Cortex of kidney (tissue), 1 donor: ENCODE data around the gene PCDHAC2.

Experiments
- DNase-seq: peaks from one replicate; lab custom pipeline; 2025; lab: John Stamatoyannopoulos, UW

Gene PCDHAC2, protein sequence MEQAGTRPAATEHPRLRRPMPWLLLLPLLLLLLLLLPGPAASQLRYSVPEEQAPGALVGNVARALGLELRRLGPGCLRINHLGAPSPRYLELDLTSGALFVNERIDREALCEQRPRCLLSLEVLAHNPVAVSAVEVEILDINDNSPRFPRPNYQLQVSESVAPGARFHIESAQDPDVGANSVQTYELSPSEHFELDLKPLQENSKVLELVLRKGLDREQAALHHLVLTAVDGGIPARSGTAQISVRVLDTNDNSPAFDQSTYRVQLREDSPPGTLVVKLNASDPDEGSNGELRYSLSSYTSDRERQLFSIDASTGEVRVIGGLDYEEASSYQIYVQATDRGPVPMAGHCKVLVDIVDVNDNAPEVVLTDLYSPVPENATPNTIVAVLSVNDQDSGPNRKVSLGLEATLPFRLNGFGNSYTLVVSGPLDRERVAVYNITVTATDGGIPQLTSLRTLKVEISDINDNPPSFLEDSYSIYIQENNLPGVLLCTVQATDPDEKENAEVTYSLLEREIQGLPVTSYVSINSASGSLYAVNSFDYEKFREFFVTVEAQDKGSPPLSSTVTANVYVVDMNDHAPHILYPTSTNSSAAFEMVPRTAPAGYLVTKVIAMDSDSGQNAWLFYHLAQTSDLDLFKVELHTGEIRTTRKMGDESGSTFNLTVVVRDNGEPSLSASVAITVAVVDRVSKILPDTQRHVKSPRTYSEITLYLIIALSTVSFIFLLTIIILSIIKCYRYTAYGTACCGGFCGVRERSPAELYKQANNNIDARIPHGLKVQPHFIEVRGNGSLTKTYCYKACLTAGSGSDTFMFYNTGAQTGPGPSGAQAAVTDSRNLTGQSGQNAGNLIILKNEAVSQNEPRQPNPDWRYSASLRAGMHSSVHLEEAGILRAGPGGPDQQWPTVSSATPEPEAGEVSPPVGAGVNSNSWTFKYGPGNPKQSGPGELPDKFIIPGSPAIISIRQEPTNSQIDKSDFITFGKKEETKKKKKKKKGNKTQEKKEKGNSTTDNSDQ

GRCh38 chr5:140966293-140967225, at the start of gene PCDHAC2:
TSS of gene PCDHAC2 (plus strand) at chr5:140966476. CDS start at chr5:140966767, 291 bp downstream.
- no peak for DNase-seq

DNA sequence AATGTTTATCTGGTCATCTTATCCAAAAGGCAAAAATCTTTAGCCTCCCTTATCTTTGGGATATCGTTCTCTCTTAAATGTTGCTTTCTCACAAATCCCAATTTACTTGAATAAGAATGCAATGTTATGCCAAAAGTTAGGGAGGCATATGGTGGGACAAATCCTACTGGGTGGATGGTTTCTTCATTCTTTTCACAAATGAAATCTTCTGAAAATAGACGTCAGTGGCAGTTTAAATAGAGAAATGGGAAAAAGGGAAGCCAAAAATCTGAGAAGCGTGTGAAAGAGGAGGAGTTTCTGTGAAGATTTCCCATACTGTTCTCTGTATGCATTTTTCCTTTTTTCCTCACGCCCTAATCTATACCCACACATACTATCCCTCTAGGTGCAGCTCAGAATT, 42.7 kb upstream of the PCDHAC2 start:
- no peak for DNase-seq

GRCh38 chr5:140925806-140926442, 40.4 kb upstream of the PCDHAC2 start, which contains the start of gene PCDHAC1:
TSS of gene PCDHAC1 (plus strand) at chr5:140926299. CDS start at chr5:140926893, 594 bp downstream.
- no peak for DNase-seq

- no peak for DNase-seq
Observed at GRCh38 chr5:140926443-140927227, 39.6 kb upstream of the PCDHAC2 start.

GRCh38 chr5:140927228-140927573, 39.1 kb upstream of the PCDHAC2 start:
- DNase-seq = no peak

GRCh38 chr5:140934964-140935606, 31.2 kb upstream of the PCDHAC2 start:
- no peak for DNase-seq

GRCh38 chr5:140946578-140946977, 19.7 kb upstream of the PCDHAC2 start:
- DNase-seq = no peak

DNA sequence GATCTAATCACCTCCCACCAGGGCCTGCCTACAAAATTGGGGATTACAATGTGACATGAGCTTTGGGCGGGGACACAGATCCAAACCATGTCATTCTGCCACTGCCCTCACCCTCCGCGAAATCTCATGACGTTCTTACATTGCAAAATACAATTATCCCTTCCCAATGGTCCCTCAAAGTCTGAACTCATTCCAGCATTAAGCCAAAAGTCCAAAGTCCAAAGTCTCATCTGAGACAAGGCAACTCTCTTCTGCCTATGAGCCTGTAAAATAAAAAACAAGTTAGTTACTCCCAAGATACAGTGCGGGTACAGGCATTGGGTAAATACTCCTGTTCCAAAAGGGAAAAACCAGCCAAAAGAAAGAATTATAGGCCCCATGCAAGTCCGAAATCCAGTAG, 14.6 kb upstream of the PCDHAC2 start:
- DNase-seq = no peak

DNA sequence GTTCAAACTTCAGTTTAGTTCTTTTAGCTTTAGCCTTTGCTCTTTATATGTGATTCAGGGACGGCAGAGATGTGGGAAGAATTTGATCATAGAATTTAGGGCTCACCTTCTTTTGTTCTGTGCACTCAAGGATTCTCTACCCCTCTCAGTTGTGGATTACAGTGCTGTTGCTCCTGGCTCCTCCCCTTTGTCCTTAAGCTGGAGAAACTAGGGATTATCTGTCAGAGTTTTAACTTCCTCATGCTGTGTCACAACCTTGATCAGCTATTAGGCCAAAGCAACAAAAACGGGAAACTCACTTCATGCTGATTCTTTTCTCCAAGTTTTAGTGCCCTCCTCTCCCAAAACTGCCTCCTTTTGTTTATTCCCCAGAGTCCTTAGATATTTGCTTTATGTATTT, 13.0 kb upstream of the PCDHAC2 start:
- DNase-seq = no peak

DNA sequence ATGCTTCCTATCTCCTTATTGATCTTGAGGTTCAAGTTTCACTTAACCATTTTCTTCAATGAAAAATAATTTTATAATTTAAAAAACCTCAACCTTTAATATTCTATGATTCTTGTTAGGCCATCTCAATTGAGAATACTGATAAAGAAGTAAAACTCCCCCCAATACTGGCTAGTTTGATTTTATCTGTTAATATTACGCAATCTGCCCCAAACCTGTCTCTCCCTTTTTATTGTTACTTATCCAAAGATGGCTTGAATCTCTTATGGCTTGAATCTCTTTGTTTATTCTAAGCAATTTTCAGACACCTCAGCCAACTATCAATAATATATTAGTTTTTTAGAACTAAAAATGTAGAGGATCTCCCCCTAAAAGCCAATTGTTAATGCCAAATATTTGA, 4.1 kb upstream of the PCDHAC2 start:
- DNase-seq = no peak

DNA sequence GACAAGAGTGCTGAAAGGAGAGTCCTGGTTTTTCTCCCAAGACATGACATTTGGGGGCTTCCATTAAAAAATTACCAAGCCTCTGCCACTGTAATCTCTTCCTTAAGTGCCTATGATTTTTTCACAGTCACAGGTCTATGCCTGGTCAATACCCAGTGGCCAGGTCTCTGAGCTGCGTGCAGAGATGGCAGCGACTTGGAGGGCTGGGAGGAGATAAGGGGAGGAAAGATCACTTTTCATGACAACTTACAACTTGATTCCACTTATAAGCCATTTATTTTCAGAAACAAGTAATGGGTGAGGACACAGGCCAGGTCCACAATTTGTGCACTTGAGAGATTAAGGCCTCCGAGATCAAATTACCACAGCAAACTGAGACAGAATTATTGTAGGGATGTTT, 1.9 kb upstream of the PCDHAC2 start:
- DNase-seq = no peak

DNA sequence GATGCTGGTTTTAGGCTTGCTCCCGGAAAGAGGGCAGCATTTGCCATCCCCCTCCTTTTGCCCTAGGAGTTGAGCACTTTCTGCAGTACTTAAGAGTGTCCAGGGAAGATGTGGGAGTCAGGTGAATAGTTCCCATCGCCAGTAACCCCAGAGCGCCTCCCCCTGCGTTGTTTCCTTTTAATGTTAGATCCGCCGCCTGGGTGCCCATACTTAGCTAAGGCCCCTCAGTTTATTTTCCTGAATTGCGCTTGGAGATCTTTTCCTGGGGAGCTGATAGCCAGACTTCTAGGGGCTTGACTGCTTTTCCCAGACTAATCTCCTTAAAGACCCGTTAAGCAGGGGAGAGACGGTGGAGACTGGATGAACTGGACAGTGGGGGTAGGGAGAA, 377 bp upstream of the PCDHAC2 start:
- no peak for DNase-seq

DNA sequence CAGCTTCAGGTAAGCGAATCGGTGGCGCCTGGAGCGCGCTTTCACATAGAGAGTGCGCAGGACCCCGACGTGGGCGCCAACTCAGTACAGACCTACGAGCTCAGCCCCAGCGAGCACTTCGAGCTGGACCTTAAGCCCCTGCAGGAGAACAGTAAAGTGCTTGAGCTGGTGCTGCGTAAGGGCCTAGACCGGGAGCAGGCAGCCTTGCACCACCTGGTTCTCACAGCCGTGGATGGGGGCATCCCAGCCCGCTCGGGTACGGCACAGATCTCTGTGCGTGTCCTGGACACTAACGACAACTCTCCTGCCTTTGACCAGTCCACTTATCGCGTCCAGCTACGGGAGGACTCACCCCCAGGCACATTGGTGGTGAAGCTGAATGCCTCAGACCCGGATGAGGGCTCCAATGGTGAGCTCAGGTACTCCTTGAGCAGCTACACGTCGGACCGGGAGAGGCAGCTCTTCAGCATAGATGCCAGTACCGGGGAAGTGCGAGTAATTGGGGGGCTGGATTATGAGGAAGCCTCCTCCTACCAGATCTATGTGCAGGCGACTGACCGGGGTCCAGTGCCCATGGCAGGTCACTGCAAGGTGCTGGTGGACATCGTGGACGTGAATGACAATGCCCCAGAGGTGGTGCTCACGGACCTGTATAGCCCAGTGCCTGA, 1.1 kb downstream of the PCDHAC2 start:
- DNase-seq = no peak

DNA sequence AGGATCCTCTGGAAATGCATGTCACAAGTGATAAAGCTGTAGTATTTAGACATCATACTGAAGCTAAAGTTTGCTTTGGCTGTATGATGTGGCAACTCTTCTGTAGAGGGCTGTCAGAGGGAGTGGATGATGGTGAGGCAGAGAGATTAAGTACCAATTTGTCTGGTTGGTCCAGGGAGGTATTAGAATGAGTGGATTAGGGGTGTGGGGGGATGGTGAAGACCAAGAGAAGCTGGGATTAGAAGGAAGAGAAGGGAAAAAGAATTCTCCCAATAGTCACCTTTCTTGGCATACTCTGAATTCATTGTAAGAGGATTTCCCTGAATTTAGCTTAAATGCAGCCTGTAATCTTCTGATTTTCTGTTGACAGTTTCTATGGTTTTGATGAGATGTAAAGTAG, 3.6 kb downstream of the PCDHAC2 start:
- no peak for DNase-seq

DNA sequence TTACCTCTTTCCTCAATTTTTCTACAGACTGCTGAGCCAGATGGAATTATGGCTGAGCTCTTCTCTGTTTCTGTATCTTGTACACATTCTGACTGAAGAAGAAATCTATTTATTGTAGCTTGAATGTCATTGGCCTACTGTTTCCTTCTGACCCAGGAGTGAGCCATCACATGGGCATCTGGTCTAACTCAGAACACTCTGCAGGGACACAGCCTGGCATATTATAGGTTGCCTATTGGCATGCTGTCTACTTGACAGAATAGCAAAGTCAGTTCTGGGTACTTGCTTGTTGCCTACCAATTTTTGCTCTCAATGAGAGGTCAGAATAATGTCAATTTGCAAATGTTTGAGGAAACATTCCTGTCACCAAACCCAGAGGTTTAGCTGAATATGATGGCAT, 7.3 kb downstream of the PCDHAC2 start:
- no peak for DNase-seq

DNA sequence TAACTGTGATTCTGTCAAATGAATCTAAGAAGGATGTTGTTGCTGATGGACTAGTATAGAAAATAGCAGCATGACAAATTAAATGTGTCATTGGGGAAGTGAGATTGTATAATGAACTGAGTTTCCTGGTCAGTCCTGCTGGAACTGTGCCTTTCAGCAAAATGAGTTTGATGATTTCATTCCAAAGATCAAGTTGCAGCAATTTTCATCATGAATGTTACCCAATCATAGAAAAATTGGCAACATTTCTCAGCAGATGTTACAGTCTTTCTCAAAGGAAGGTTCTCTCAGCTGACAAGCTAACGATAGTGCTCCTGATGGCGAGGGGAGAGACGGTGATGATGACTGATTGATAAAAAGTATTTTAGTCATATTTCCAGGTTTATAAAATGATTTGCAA, 10.7 kb downstream of the PCDHAC2 start:
- DNase-seq = no peak

GRCh38 chr5:140978260-140978659, 12.0 kb downstream of the PCDHAC2 start:
- DNase-seq = no peak

GRCh38 chr5:140978983-140979382, 12.7 kb downstream of the PCDHAC2 start:
- no peak for DNase-seq

- DNase-seq = no peak
Observed at GRCh38 chr5:140982083-140982716, 15.9 kb downstream of the PCDHAC2 start.
